ENCODE measurements around the gene SERGEF.

The SERGEF gene

DNA sequence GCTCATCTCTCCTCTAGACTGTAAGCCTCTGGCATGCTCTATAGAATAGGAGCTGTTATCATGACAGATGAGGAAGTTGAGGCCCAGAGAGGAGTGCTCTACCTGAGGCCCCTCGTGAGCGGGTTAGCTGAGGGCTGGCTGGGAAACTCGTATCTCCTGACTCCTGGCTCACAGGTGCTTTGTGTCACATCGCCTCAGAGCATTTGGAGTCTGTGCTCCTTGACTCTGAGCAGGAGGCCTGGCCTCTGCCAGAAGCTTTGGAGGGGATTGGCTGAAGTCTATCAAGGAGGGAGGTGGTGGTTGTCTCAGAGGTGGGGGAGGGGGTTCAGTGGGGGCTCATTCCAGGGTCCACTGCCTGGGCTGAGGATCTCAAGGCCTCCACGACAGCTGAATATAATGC is 270.8 kb downstream of the SERGEF start:
- no peak overlapping the region for H3K27ac ChIP-seq
- TF ChIP-seq, protein P1, sequence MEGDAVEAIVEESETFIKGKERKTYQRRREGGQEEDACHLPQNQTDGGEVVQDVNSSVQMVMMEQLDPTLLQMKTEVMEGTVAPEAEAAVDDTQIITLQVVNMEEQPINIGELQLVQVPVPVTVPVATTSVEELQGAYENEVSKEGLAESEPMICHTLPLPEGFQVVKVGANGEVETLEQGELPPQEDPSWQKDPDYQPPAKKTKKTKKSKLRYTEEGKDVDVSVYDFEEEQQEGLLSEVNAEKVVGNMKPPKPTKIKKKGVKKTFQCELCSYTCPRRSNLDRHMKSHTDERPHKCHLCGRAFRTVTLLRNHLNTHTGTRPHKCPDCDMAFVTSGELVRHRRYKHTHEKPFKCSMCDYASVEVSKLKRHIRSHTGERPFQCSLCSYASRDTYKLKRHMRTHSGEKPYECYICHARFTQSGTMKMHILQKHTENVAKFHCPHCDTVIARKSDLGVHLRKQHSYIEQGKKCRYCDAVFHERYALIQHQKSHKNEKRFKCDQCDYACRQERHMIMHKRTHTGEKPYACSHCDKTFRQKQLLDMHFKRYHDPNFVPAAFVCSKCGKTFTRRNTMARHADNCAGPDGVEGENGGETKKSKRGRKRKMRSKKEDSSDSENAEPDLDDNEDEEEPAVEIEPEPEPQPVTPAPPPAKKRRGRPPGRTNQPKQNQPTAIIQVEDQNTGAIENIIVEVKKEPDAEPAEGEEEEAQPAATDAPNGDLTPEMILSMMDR (conservative IDR thresholded peaks at IDR 0.05): no peak

DNA sequence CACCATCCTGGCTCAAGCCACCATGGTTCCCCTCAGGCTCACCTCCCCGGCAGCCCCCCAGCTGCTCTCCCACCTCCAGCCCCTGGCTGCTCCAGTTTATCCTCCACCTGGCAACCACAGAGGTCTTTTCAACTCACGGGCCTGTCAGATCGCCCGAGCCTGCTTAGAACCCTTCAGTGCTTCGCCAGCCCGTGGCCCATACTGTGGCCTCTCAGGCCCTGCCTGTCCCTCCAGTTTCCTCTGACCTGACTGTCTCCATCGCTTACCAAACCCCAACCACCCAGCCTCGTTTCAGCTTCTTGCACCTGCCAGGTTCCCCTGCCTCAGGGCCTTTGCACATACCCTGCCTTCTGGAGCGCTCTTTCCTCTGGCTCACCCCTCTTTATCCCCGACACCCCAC is 271.4 kb downstream of the SERGEF start:
- TF ChIP-seq, protein P1 (conservative IDR thresholded peaks at IDR 0.05): no peak
- no peak overlapping the region for H3K27ac ChIP-seq

DNA sequence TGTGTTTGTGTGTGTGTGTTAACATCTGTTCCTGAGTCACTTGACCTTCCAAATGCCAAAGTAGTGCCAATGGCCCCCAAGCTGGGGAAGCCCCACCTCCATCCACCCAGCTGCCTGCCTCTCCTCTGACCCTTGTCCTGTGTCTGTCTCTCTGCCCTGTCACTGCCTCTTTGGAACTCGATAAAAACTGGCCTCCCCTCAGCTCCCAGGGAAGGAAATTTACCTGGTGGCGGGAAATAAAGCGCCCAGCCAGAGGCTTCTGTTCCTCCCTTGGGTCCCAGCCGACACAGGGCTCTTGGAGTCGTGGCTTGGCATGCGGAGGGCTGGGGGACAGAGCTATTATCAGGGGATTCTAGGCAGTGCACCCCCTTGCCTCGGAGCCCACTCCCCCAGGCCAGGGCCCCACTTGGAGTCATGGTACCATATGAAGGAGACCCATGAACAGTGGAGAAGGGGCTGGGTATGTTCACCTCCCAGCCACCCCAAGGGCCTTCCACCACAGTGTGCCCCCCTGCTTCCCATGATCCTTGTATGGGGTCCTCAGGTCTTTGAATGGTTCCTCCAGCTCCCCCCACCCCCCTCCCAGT is 272.1 kb downstream of the SERGEF start:
- H3K27ac ChIP-seq: no peak overlapping the region
- TF ChIP-seq, protein P1 (conservative IDR thresholded peaks at IDR 0.05): no peak

DNA sequence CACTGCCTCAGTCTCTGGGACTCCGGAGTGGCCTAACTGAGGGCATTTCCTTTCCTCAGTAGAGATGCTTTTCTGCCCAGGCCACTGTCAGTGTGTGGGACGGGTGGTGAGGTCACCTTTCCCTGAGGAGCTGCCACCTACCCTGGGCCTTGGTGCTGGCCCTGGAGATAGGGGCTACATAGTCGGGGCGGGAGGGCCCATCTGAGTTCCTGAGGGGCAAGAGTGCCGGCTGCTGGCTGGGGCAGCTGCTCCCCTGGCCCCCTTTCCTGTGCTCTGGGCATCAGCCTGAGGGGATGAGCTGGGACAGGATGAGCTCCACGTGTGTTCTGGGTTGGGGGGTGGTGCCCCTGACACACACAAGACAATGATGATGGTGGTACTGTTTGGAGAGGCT is 272.9 kb downstream of the SERGEF start:
- TF ChIP-seq, protein P1 (conservative IDR thresholded peaks at IDR 0.05): no peak
- H3K27ac ChIP-seq: no peak overlapping the region

DNA sequence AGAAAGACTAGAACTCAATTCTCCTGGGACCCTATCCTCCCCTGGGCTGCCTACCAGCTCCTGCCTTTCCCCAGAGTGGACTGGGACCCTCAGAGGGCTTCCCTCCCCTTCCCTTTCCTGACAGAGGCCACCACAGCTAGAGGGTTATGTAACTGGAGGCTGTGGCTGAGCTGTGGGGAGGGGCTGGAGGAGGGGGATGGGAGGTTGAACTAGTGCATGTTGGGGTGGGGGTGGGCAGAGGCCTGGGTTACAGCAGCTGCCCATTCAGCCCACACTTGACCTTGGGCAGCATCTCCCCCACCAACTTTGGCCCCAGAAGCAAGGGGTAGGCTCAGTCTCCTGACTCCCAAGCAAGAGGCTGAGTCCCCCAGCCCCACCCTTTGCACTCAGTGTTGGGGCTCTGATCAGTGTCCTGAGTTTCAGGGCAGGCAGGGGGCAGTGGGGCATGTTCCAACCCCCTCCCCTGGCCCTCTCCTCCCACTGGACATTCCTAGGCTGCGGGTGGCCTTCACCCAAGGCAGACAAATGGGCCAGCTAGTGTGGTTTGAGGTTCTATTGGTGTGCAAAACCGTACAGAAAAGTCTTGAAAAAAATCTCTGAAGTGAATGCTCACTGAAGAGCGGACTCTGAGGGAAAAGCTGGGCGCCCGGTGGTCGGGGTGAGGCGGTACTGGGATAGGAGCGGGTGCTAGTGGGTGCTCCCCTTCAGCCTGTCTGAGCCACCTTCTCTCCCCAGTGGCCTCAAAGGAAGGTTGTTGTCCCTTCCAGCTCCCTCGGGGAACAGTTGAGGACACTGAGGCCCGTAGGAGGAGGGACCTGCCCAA is 274.5 kb downstream of the SERGEF start:
- TF ChIP-seq, protein P1 (conservative IDR thresholded peaks at IDR 0.05): no peak
- H3K27ac ChIP-seq: no peak overlapping the region

Measured in VCaP (cell line).